Measurements from ENCODE around the gene PFDN6.

GRCh38 chr6:33320315-33321181 is 31.1 kb downstream of the PFDN6 start:
- TF ChIP-seq POLR2A (IDR thresholded peaks at IDR 0.05; ENCODE audit: borderline replicate concordance, extremely low read depth, insufficient read depth, insufficient read length): no peak
- no peak for TF ChIP-seq RAD21 (IDR thresholded peaks at IDR 0.05; ENCODE audit: low read depth)
- no peak for TF ChIP-seq SP1 (IDR thresholded peaks at IDR 0.05; ENCODE audit: low read depth)
- TF ChIP-seq EGR1 (IDR thresholded peaks at IDR 0.05; ENCODE audit: low read depth): no peak
- no peak for TF ChIP-seq EZH2phosphoT487 (IDR thresholded peaks at IDR 0.05; ENCODE audit: borderline replicate concordance)
- no peak for TF ChIP-seq CTCF (IDR thresholded peaks at IDR 0.05 in 2 of 3, conservative IDR thresholded peaks at IDR 0.05 in 1 of 3; ENCODE audit: borderline replicate concordance in 1 of 3, insufficient read depth in 1 of 3, low read depth in 2 of 3, low read length in 2 of 3)
- TF ChIP-seq POLR2AphosphoS5 (IDR thresholded peaks at IDR 0.05; ENCODE audit: low read depth, low read length): no peak
- no peak for TF ChIP-seq TCF7L2 (IDR thresholded peaks at IDR 0.05; ENCODE audit: borderline replicate concordance, extremely low read depth, insufficient read depth, insufficient read length)
- TF ChIP-seq MAX (IDR thresholded peaks at IDR 0.05): no peak
